HEK293 (cell line): ENCODE results near the gene BCAS3.

Experiments used
- CTCF ChIA-PET: fragments of 350-600 bp; formaldehyde crosslinking; extraction: SDS; loops from one replicate; lab custom pipeline; 2021; ENCODE audit warnings: antibody characterized with exemption; lab: Yijun Ruan, JAX
- POLR2A ChIA-PET: fragments of 300-600 bp; formaldehyde crosslinking; extraction: SDS; loops from one replicate; lab custom pipeline; 2020; ENCODE audit warnings: antibody characterized with exemption, inconsistent platforms; lab: Yijun Ruan, JAX
- H3K27ac ChIP-seq: fragments of 200-500 bp; sonication (Bioruptor generic); 2 replicates; pipeline ENCODE4 v1.5.1; 2014; ENCODE audit warnings: low read depth, low read length, control low read depth, inconsistent platforms; ENCODE audit errors: extremely low read depth
- H3K36me3 ChIP-seq, 2 experiments: fragments of 200-500 bp in 1 of 2; sonication (Bioruptor generic) in 1 of 2; 1 replicate in 1 of 2; 2 replicates in 1 of 2; pipeline ENCODE4 v1.5.1; 2014 to 2017; ENCODE audit warnings: inconsistent platforms in 2 of 2, low read length in 2 of 2; ENCODE audit not compliant: control insufficient read depth in 2 of 2, insufficient read depth in 1 of 2
- H3K4me1 ChIP-seq: fragments of 200-500 bp; sonication (Bioruptor generic); 2 replicates; pipeline ENCODE4 v1.5.1; 2014; ENCODE audit warnings: mild to moderate bottlenecking, low read length, inconsistent platforms; ENCODE audit not compliant: control insufficient read depth, insufficient read depth
- H3K4me3 ChIP-seq: 2 replicates; pipeline ENCODE4 v1.5.1; 2011; ENCODE audit warnings: low read depth, mild to moderate bottlenecking, control low read depth, low read length, moderate library complexity
- H3K9me3 ChIP-seq: fragments of 200-500 bp; sonication (Bioruptor generic); 2 replicates; pipeline ENCODE4 v1.5.1; 2014; ENCODE audit warnings: low read depth, low read length, inconsistent platforms; ENCODE audit not compliant: control insufficient read depth, insufficient read depth
- BCL11A ChIP-seq: fragments of 450-650 bp; formaldehyde crosslinking; IDR thresholded peaks from 2 replicates; pipeline ENCODE4 v1.5.1; 2016; ENCODE audit warnings: low read depth, missing biosample characterization, missing genetic modification characterization
- EGR2 ChIP-seq: fragments of 450-650 bp; formaldehyde crosslinking; IDR thresholded peaks from 2 replicates; pipeline ENCODE4 v1.5.1; 2016; ENCODE audit warnings: low read depth, missing biosample characterization, missing genetic modification characterization
- GLI4 ChIP-seq: fragments of 450-650 bp; formaldehyde crosslinking; IDR thresholded peaks from 2 replicates; pipeline ENCODE4 v1.5.1; 2016; ENCODE audit warnings: missing biosample characterization, missing genetic modification characterization
- HOXA7 ChIP-seq: sonication (generic); formaldehyde crosslinking; IDR thresholded peaks from 2 replicates; pipeline ENCODE4 v1.8.1; 2022; ENCODE audit warnings: missing genetic modification reagents, borderline replicate concordance
- INSM2 ChIP-seq: fragments of 450-650 bp; formaldehyde crosslinking; IDR thresholded peaks from 2 replicates; pipeline ENCODE4 v1.5.1; 2016; ENCODE audit warnings: missing biosample characterization, missing genetic modification characterization
- KLF7 ChIP-seq: fragments of 450-650 bp; formaldehyde crosslinking; IDR thresholded peaks from 2 replicates; pipeline ENCODE4 v1.5.1; 2016; ENCODE audit warnings: missing biosample characterization, missing genetic modification characterization, borderline replicate concordance
- PRDM2 ChIP-seq: fragments of 450-650 bp; formaldehyde crosslinking; IDR thresholded peaks from 2 replicates; pipeline ENCODE4 v1.5.1; 2016; ENCODE audit warnings: missing biosample characterization, missing genetic modification characterization, borderline replicate concordance
- SCRT1 ChIP-seq: fragments of 450-650 bp; formaldehyde crosslinking; IDR thresholded peaks from 2 replicates; pipeline ENCODE4 v1.5.1; 2016; ENCODE audit warnings: missing biosample characterization, missing genetic modification characterization, borderline replicate concordance
- SCRT2 ChIP-seq: fragments of 450-650 bp; formaldehyde crosslinking; IDR thresholded peaks from 2 replicates; pipeline ENCODE4 v1.5.1; 2016; ENCODE audit warnings: missing biosample characterization, missing genetic modification characterization
- SP2 ChIP-seq: fragments of 450-650 bp; formaldehyde crosslinking; IDR thresholded peaks from 2 replicates; pipeline ENCODE4 v1.5.1; 2016; ENCODE audit warnings: missing biosample characterization, missing genetic modification characterization
- ZBTB10 ChIP-seq: fragments of 450-650 bp; formaldehyde crosslinking; IDR thresholded peaks from 2 replicates; pipeline ENCODE4 v1.5.1; 2016; ENCODE audit warnings: missing biosample characterization, missing genetic modification characterization
- ZBTB11 ChIP-seq: fragments of 450-650 bp; formaldehyde crosslinking; conservative IDR thresholded peaks from 2 replicates; pipeline ENCODE4 v1.5.1; 2016; ENCODE audit warnings: low read depth, missing biosample characterization, missing genetic modification characterization
- ZFP69B ChIP-seq: fragments of 450-650 bp; formaldehyde crosslinking; IDR thresholded peaks from 2 replicates; pipeline ENCODE4 v1.5.1; 2016; ENCODE audit warnings: missing biosample characterization, missing genetic modification characterization
- ZIC2 ChIP-seq: fragments of 450-650 bp; formaldehyde crosslinking; IDR thresholded peaks from 2 replicates; pipeline ENCODE4 v1.5.1; 2016; ENCODE audit warnings: missing biosample characterization, missing genetic modification characterization
- ZNF112 ChIP-seq: fragments of 450-650 bp; formaldehyde crosslinking; IDR thresholded peaks from 2 replicates; pipeline ENCODE4 v1.5.0; 2017; ENCODE audit warnings: missing biosample characterization, missing genetic modification characterization
- ZNF169 ChIP-seq: fragments of 450-650 bp; formaldehyde crosslinking; IDR thresholded peaks from 2 replicates; pipeline ENCODE4 v1.5.1; 2016; ENCODE audit warnings: missing biosample characterization, missing genetic modification characterization
- ZNF19 ChIP-seq: fragments of 450-650 bp; formaldehyde crosslinking; IDR thresholded peaks from 2 replicates; pipeline ENCODE4; 2016; ENCODE audit warnings: missing biosample characterization, missing genetic modification characterization, low read depth
- ZNF211 ChIP-seq: fragments of 450-650 bp; formaldehyde crosslinking; IDR thresholded peaks from 2 replicates; pipeline ENCODE4 v1.5.1; 2016; ENCODE audit warnings: low read depth, missing biosample characterization, missing genetic modification characterization
- ZNF362 ChIP-seq: fragments of 450-650 bp; formaldehyde crosslinking; IDR thresholded peaks from 2 replicates; pipeline ENCODE4 v1.5.1; 2016; ENCODE audit warnings: missing biosample characterization, missing genetic modification characterization
- ZNF747 ChIP-seq: fragments of 450-650 bp; formaldehyde crosslinking; IDR thresholded peaks from 2 replicates; pipeline ENCODE4 v1.5.1; 2016; ENCODE audit warnings: missing biosample characterization, missing genetic modification characterization
- ZNF843 ChIP-seq: fragments of 450-650 bp; formaldehyde crosslinking; IDR thresholded peaks from 2 replicates; pipeline ENCODE4 v1.5.1; 2016; ENCODE audit warnings: missing biosample characterization, missing genetic modification characterization
- ZSCAN16 ChIP-seq: fragments of 450-650 bp; formaldehyde crosslinking; IDR thresholded peaks from 2 replicates; pipeline ENCODE4 v1.5.1; 2016; ENCODE audit warnings: missing biosample characterization, missing genetic modification characterization

BCAS3 gene

GRCh38 chr17:61223725-61224124, 546.1 kb downstream of the BCAS3 start (continued):
- no peak for TF ChIP-seq ZNF211 (tag by site-specific recombination)
- TF ChIP-seq ZNF19 (tag by site-specific recombination) = no peak
- no peak for TF ChIP-seq ZIC2
- TF ChIP-seq ZNF362 = no peak
- TF ChIP-seq SP2 = no peak

GRCh38 chr17:61225178-61225882, 547.7 kb downstream of the BCAS3 start:
- no peak overlapping the region for H3K27ac ChIP-seq
- no peaks in the 10 kb centered on the region for H3K4me1 ChIP-seq
- ChIA-PET POLR2A (no interaction called here), CTCF (interaction anchor here (0.6 kb wide), 1 partner anchor 1554 kb away, joined by 3 read pairs; no protein-coding TSS in a partner anchor)
- no peaks in the 10 kb centered on the region for H3K9me3 ChIP-seq
- H3K4me3 ChIP-seq = no peak overlapping the region
- no peaks in the 10 kb centered on the region for H3K36me3 ChIP-seq
- TF ChIP-seq ZNF747 = no peak
- TF ChIP-seq KLF7 = no peak
- no peak for TF ChIP-seq SCRT2 (tag by site-specific recombination)
- TF ChIP-seq ZBTB11 (tag by site-specific recombination) = no peak
- no peak for TF ChIP-seq ZSCAN16 (tag by site-specific recombination)
- TF ChIP-seq ZNF112 (tag by site-specific recombination) = no peak
- TF ChIP-seq HOXA7 (CRISPR knock-in tag) = no peak
- no peak for TF ChIP-seq INSM2 (tag by site-specific recombination)
- TF ChIP-seq BCL11A (tag by site-specific recombination) = no peak
- TF ChIP-seq ZBTB10 = no peak
- TF ChIP-seq PRDM2 (tag by site-specific recombination) = no peak
- no peak for TF ChIP-seq ZNF169 (tag by site-specific recombination)
- TF ChIP-seq ZNF843 = no peak
- TF ChIP-seq EGR2 = no peak
- TF ChIP-seq SCRT1 (tag by site-specific recombination) = no peak
- no peak for TF ChIP-seq GLI4 (tag by site-specific recombination)
- no peak for TF ChIP-seq ZFP69B (tag by site-specific recombination)
